Colonic mucosa (tissue), 4 donors: ENCODE data around the gene IGDCC3. TPM values are rescaled to one million over a fixed set of nuclear protein-coding genes. Genes with fewer than 3 reads are reported as not detected.

Source experiments
- DNase-seq: peaks from one replicate; pipeline ENCODE4 v3.0.0-alpha.2; 2020
- H3K27ac ChIP-seq: fragments of 200-600 bp; one replicate; pipeline ENCODE4 v1.8.0; 2021
- H3K27me3 ChIP-seq: fragments of 200-600 bp; one replicate; pipeline ENCODE4 v1.8.0; 2021
- H3K36me3 ChIP-seq: fragments of 200-600 bp; one replicate; pipeline ENCODE4 v1.8.0; 2021
- H3K4me1 ChIP-seq: fragments of 200-600 bp; one replicate; pipeline ENCODE4 v1.8.0; 2021; ENCODE audit warnings: mild to moderate bottlenecking
- H3K4me3 ChIP-seq: fragments of 200-600 bp; one replicate; pipeline ENCODE4 v1.8.0; 2021
- H3K9ac ChIP-seq, 2 donors: one replicate each; pipeline ENCODE4 v1.7.0; 2013; ENCODE audit warnings: control low read depth in 2 of 2, low read depth in 2 of 2, low read length in 2 of 2
- H3K9me3 ChIP-seq: fragments of 200-600 bp; one replicate; pipeline ENCODE4 v1.8.0; 2021
- intact Hi-C: fragments of 100-400 bp; cut with DNase I; formaldehyde crosslinking; loops from one replicate; pipeline ENCODE4 v1.14.1; 2022
- total RNA-seq, 2 donors: library from RNA; stranded (reverse); fragmentation: NEBNext Ultra II Directional in 1 of 2; extraction: Animal tissue kit (Norgen Biotek cat#: 25700) in 1 of 2; gene quantifications; one replicate each; pipeline ENCODE4 v1.2.1, GENCODE V29; 2021
- TF ChIP-seq, protein P1 (sequence below): fragments of 200-600 bp; IDR thresholded peaks from one replicate; pipeline ENCODE4 v1.8.0; 2022; ENCODE audit warnings: antibody characterized with exemption, mild to moderate bottlenecking
- donor health status: healthy.
- donor health status: DM: no; HTN: no; CAD: no.
- donor health status: DM: no; HTN: no; CAD: no.

IGDCC3 gene
- total RNA-seq, 2 donors from 2014 or later = 0.12 TPM; not detected in 1

DNA sequence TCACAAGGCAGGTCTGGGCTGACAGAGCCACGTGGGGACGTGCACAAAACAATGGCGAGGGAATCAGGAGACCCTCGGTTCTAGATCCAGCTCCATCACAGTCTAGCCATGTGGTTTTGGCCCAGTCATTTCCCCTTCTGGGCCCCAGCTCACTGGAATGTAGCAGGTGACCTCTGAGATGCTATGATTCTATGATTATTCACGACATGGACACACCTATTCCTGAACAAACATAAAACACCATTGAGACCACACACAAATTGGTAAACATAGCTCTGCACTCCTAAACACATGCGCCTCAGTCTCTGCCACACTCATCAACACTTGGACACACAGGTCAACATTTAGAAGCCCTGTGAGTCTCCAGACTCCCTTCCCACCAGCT is 36.0 kb upstream of the IGDCC3 start:
- intact Hi-C loops = no loop called here
- no peaks in the 10 kb centered on the region for H3K36me3 ChIP-seq
- no peaks in the 10 kb centered on the region for H3K9me3 ChIP-seq
- no peak overlapping the region for H3K27ac ChIP-seq
- no peak overlapping the region for H3K4me3 ChIP-seq
- no peaks in the 10 kb centered on the region for H3K4me1 ChIP-seq
- no peaks in the 10 kb centered on the region for H3K27me3 ChIP-seq
- TF ChIP-seq, protein P1, sequence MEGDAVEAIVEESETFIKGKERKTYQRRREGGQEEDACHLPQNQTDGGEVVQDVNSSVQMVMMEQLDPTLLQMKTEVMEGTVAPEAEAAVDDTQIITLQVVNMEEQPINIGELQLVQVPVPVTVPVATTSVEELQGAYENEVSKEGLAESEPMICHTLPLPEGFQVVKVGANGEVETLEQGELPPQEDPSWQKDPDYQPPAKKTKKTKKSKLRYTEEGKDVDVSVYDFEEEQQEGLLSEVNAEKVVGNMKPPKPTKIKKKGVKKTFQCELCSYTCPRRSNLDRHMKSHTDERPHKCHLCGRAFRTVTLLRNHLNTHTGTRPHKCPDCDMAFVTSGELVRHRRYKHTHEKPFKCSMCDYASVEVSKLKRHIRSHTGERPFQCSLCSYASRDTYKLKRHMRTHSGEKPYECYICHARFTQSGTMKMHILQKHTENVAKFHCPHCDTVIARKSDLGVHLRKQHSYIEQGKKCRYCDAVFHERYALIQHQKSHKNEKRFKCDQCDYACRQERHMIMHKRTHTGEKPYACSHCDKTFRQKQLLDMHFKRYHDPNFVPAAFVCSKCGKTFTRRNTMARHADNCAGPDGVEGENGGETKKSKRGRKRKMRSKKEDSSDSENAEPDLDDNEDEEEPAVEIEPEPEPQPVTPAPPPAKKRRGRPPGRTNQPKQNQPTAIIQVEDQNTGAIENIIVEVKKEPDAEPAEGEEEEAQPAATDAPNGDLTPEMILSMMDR = no peak
- no peak overlapping the region for H3K9ac ChIP-seq
- DNase-seq = no peak

DNA sequence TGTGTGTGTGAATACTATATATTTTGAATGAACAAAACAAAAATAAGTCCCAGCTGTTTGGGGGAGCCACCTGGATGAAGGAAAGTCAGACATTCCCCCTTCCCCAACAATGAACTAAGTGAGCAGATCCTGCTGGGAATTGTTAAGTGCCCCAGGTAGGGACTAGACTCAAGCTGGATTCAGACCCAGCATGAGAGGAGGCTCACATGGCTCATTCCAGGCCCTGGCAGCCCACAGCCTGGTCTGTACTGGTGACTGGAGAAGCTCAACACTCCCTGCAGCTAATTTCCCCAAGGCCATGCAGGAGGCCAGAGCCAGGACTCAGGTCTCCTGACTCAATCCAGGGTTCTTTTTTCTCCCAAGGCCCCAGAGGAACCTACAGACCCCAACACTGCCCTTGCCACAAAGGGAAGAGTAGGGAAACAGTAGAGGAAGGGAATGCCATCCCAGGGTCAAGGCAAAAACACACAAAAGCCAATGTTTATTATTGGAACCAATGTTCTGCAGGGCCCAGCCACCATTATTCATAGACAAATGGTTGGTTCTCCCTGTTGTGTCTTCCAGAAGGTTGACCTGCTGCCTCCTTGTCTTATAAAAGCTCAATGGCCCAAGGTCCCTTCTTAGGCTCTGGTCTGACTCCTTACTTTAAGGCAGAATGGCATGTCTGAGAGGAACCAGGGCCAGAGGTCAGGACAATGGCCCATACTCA is 35.4 kb upstream of the IGDCC3 start:
- TF ChIP-seq, protein P1 = no peak
- Histone ChIP-seq H3K9me3 (no peaks in the 10 kb centered on the region), H3K36me3 (no peaks in the 10 kb centered on the region), H3K27ac (no peak overlapping the region), H3K27me3 (no peaks in the 10 kb centered on the region), H3K9ac (no peak overlapping the region), H3K4me3 (no peak overlapping the region), H3K4me1 (no peaks in the 10 kb centered on the region)
- no peak for DNase-seq
- intact Hi-C loops = no loop called here

DNA sequence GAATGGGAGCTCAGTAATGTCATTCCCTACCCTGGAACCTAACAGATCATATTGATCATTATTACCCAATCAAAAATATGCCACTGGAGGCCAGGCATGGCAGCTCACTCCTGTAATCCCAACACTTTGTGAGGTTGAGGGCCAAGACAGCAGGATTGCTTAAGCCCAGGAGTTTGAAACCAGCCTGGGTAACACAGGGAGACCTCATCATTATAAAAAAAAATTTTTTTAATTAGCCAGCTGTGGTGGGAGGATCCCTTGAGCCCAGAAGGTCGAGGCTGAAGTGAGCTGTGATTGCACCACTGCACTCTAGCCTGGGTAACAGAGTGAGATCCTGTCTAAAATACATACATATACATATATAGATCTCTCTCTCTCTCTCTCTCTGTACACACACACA is 34.8 kb upstream of the IGDCC3 start:
- no peaks in the 10 kb centered on the region for H3K4me1 ChIP-seq
- H3K9me3 ChIP-seq = no peaks in the 10 kb centered on the region
- no peak overlapping the region for H3K27ac ChIP-seq
- no peaks in the 10 kb centered on the region for H3K27me3 ChIP-seq
- TF ChIP-seq, protein P1 = no peak
- intact Hi-C loops = no loop called here
- no peak for DNase-seq
- H3K9ac ChIP-seq = no peak overlapping the region
- no peaks in the 10 kb centered on the region for H3K36me3 ChIP-seq
- no peak overlapping the region for H3K4me3 ChIP-seq

DNA sequence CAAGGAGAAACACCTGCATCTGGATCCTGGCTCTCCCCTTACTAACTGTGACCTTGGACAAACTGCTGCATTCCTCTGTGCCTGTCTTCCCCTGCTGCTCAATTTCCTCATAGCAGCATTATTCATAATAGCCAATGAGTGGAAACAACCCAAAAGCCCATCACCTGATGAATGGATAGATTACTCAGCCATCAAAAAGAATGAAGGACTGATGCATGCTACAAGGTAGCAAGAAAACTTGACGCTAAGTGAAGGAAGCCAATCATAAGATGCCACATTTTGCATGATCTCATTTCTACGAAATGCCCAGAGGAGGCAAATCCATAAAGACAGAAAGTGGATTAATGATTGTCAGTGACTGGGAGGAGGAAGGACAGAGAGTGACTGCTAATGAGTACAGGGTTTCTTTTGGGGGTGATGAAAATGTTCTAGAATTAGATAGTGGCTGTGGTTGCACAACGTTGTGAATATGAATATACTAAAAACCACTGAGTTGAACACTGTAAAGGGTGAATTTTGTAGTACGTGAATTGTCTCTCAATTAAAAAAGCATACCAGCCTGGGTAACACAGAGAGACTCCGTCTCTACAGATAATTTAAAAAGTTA is 33.8 kb upstream of the IGDCC3 start:
- Histone ChIP-seq H3K27ac (no peak overlapping the region), H3K4me1 (no peaks in the 10 kb centered on the region), H3K9me3 (no peaks in the 10 kb centered on the region), H3K27me3 (no peaks in the 10 kb centered on the region), H3K4me3 (no peak overlapping the region), H3K9ac (no peak overlapping the region), H3K36me3 (no peaks in the 10 kb centered on the region)
- TF ChIP-seq, protein P1 = no peak
- intact Hi-C loops = no loop called here
- no peak for DNase-seq

DNA sequence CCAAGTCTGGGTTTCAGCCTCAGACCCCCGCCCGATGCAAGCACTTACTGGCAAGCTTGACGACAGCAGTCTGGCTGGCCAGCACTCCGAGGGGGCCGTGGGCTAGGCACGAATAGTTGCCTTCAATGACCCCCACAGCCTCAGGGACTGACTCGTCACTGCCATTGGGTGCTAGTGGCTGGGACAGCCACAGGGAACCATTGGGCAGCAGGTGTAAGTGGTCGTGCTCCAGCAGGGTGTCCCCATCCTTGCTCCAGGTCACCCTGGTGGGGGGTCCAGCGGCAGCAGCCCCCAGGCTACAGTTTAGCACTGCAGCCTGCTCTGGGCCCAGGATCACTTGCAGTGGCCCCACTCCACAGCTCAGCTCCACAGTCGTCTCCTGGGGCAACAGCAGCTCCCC is 33.2 kb upstream of the IGDCC3 start:
- intact Hi-C loops = no loop called here
- Histone ChIP-seq H3K9me3 (no peaks in the 10 kb centered on the region), H3K9ac (no peak overlapping the region), H3K36me3 (no peaks in the 10 kb centered on the region), H3K27ac (no peak overlapping the region), H3K4me1 (no peaks in the 10 kb centered on the region), H3K27me3 (no peaks in the 10 kb centered on the region), H3K4me3 (no peak overlapping the region)
- DNase-seq = no peak
- TF ChIP-seq, protein P1 = no peak
